GM21576 (cell line): ENCODE data around the gene EVA1A.

Source experiments
- ATAC-seq: cut with Tn5 transposase; IDR thresholded peaks from one replicate; pipeline ENCODE4 v1.9.1; 2021; ENCODE audit warnings: mild to moderate bottlenecking, moderate library complexity; ENCODE audit not compliant: unreplicated experiment

The EVA1A gene

DNA sequence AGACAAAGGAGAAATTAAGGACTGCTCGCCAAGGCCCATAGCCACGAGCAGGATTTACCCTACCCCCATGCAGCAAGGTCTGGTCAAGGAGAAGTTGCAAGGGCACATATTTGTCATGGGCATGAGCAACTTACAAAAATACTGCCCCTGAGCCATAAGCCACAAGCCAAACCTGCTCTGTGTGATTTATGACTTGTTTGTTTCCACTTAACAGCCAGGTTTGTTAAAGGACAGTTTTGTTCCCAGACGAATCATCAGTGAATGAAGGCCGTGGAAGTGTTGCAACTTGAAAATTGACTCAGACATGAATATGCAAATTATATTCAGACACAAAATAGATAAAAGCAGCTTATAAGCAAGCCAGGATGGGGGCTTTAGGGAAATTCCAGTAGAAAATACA, 31.3 kb upstream of the EVA1A start:
- no peak for ATAC-seq

DNA sequence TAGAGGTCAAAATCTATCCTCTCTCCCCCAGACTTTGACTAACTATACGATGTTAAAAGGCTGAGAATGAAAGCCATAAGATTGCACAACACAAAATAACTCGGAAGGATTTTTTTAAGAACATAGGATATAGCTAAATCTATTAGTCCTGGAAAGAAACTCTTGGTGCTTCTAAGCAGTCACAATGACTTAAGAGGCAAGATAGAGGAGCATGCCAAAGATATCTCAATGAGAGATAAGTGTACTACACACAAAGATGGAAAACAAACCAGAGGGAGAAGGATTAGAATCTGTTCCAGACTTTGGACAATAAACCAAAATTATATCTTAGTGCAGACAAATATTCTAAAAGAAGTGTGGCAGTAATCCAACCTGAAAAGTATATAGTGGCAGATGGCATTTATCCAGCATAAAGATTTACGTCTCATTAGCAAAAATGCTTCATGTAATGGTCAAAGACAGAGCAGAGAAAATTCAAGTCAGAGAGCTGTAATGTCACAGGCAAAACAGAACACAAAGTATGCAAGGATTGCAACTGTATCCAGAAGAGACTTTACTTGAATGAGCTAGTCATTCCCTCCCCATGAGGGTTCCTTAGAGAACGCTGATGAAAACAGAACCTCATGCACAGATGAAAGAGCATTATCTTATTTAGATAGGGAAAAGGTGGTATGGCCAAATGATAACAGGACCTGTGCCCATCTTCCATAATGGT, 28.8 kb upstream of the EVA1A start:
- no peak for ATAC-seq

DNA sequence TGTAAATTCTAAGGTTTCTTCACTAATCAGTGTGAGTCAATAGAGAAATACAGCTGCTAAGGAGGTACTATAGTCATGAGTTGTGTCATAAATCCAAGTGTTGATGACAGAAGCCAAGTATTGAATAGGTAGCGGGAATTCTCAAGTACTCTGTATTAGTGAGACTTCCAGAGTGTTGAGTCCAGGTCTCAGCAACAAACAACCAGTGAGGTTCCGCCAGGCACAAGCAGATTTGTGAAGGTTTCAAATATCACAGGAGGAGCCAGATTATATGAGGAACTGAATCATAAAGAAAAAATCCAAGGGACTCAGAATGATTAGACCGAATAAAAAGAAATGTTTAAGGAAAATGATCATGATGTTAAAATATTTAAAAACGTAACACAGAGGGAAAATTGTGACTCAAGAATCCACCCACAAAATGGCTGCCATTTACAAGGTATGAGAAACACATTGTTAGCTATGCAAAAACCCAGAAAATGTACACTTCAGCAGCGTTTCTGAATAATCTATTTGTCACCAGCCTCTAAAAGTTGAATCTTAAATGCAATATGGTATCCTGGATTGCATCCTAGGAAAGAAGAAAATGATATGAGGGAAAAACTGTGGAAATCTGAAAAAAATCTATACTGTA, 27.3 kb upstream of the EVA1A start:
- ATAC-seq = no peak

- ATAC-seq = no peak
Measured at GRCh38 chr2:75586971-75587370, 26.2 kb upstream of the EVA1A start.

GRCh38 chr2:75582840-75583239, 22.1 kb upstream of the EVA1A start:
- ATAC-seq = no peak

GRCh38 chr2:75580606-75581005, 19.9 kb upstream of the EVA1A start:
- no peak for ATAC-seq

- no peak for ATAC-seq
Measured at GRCh38 chr2:75580156-75580555, 19.4 kb upstream of the EVA1A start.

- no peak for ATAC-seq
Measured at GRCh38 chr2:75579186-75579585, 18.4 kb upstream of the EVA1A start.

GRCh38 chr2:75577280-75577679, 16.5 kb upstream of the EVA1A start:
- no peak for ATAC-seq

DNA sequence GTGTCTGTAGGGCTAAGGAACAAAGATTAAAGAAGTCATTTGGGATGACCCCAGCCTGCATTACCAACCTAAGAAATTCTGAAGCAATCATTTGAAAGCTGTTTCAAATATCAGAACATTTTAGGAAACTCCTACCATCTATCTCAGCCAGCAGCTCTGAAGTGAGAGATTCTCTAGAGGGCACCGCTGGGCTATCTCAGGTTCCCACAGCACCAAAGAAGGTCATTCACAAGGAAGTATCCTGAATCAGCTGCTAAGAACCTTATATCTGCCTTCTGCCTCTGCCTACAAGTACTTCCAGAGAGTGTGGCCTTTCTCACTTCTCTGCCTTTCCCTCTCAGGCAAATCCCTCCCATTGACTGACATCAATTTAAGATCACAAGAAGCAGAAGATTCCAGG, 13.4 kb upstream of the EVA1A start:
- ATAC-seq = no peak

GRCh38 chr2:75573145-75573878, 12.6 kb upstream of the EVA1A start:
- ATAC-seq = no peak

DNA sequence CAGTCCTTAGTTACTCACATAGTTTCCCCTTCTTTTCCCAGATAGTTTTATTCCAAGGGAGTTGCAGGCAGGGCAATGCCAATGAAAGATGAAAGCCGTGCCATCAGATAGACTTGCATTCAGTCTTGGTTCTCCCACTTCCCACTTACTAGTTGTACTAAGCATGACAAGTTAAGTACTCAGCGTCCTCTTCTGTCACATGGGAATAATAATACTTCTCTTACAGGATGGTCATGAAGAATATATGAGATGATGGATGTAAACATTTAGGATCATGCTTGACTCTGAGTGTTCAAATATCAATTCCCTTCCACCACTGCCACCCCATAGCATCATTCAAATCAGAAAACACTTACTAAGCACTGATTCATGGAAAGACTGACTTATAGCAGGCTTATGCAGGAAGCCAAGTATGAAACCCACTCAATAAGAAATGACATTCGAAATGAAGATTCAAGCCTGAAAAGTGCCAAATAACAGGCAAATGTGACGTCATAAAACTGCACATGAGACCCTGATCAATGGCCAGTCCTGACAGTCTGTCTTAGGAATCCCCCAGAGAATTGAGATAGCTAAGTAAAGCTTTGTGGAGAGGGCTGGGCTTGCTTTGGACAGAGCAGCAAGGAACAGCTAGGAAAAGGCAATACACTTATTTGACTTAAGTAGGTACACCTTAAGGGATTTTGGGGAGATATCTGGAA, 11.1 kb upstream of the EVA1A start:
- no peak for ATAC-seq

- ATAC-seq = no peak
Measured at GRCh38 chr2:75570948-75571729, 10.4 kb upstream of the EVA1A start.

DNA sequence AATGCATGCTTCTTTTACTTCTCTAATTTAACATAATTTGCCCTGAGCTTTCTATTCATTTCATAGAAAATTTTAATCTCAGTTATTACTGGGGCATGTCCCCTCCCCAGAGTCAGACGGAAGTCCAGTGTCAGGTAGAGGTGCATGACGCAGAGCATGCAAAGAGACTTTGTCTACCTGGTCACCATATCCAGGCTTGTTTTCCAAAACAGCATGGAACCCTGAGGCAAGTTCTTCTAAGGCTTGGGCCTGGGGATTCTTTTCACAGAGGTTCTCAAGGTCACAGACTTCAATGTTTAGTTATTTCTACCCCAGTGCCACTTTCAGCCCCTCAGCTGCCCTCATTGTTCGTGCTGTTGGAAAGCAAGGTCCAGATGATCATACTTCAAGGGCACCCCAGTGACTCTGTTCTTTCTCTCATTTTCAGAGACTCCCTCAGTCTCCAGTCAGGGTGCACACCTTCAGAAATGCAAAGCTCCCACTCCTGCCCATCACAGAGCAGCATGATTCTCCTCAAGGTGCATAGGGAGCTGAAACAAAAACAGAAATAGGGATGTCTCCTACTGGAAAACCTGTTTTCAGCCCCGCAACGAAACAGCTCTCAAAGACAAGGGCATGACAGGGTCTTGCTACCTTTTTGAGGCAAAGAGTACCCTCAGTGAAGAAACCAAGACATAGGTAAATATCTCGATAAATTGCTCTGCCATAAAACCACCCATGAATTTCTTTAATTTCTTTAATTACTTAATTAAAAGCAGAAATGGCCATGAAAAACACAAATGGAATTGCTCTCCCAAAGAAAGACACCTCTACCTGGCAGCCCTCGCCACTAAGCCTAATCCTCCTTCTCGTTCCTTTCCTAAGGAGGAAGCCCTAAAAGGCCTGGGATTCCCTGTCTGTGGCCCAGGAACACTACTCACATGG, 9.5 kb upstream of the EVA1A start:
- no peak for ATAC-seq

DNA sequence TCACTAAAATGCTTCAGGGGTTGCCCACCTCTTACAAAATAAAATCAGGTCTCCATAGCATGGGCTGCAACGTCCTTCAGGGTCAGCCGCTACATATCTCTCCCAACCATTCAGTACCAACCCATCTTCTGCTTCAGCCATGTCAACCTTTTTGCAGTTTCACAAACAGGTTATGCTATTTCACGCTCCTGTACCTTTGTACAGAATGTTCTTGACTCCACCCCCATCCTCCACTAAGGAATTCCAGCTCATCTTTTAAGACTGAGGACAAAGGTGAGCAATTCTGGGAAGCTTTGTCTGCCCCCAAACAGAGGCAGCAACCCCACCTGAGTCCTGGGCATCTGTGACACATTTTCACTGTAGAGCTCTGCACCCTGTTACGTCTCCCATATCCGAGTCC, 8.8 kb upstream of the EVA1A start:
- ATAC-seq = no peak

DNA sequence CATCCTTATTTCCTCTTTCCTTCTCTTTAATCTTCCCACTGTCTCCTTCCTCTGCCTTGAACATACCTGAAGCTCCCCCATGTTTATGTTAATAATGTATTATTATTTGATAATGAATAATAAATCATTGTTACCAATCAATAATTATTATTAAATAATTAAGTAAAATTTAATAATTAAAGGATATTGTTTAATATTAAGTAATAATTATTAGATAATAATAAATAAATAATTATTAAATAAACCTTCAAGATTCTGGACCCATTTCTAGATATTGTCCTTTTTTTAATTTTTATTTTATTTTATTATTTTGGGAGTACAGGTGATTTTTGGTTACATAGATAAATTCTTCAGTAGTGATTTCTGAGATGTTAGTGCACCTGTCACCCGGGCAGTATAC, 7.4 kb upstream of the EVA1A start:
- no peak for ATAC-seq

- ATAC-seq = no peak
Measured at GRCh38 chr2:75565472-75566462, 5.0 kb upstream of the EVA1A start.

DNA sequence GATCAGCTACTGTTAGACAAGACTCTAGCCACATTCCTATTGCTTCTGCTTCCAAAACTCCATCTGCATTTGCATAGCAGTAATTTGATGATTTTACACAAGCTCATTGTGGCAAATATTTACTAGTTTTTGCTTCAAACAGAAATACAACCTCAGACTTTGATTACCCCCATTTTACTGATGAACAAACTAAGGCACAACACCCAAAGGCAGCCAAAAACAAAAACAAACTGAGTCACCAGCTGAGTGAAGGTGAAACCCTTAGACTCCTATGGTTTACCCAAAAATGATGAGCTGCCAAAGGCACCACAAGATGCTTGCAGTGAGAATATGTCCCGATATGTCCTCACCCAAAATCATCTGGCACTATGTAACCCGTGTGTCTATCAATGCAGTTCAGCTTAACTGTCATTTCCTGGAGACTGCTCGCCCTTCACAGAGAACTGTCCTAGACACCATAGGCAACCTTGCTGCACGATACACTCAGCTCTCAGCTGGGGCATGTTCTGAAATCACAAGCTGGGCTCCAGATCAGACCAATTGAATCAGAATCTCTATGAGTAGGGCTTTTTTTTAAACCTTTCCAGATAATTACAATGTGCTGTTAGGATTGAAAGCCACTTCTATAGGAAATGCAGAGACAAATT, 4.1 kb upstream of the EVA1A start:
- ATAC-seq = no peak
